VCaP (cell line): ENCODE measurements around the gene NCOR2.

Source experiments
- H3K27ac ChIP-seq: fragments of 450-650 bp; 2 replicates; pipeline ENCODE4 v1.5.1; 2017
- CTCF ChIP-seq: fragments of 450-650 bp; conservative IDR thresholded peaks from 2 replicates; pipeline ENCODE4 v1.5.1; 2017; ENCODE audit warnings: mild to moderate bottlenecking, moderate library complexity

NCOR2 gene

GRCh38 chr12:124531281-124531745 lies 36.1 kb downstream of the NCOR2 start:
- TF ChIP-seq CTCF = no peak
- no peak overlapping the region for H3K27ac ChIP-seq

- TF ChIP-seq CTCF = no peak
- H3K27ac ChIP-seq = no peak overlapping the region
These were observed 36.7 kb downstream of the NCOR2 start for GRCh38 chr12:124530637-124531263.

- TF ChIP-seq CTCF = no peak
- H3K27ac ChIP-seq = no peak overlapping the region
These were observed 37.7 kb downstream of the NCOR2 start for GRCh38 chr12:124529565-124530276.

- TF ChIP-seq CTCF = no peak
- H3K27ac ChIP-seq = no peak overlapping the region
These were observed 39.4 kb downstream of the NCOR2 start for GRCh38 chr12:124527861-124528561.

GRCh38 chr12:124525927-124526692 lies 41.3 kb downstream of the NCOR2 start:
- H3K27ac ChIP-seq = no peak overlapping the region
- TF ChIP-seq CTCF = no peak

GRCh38 chr12:124525455-124525854 lies 42.0 kb downstream of the NCOR2 start:
- H3K27ac ChIP-seq = no peak overlapping the region
- TF ChIP-seq CTCF = no peak
